SU-DHL-6 (cell line): ENCODE results near the gene ZNF618.

Experiments
- CTCF ChIP-seq: fragments of 200-600 bp; sonication (generic); IDR thresholded peaks from one replicate; pipeline ENCODE4 v1.5.1; 2017; ENCODE audit warnings: antibody characterized with exemption, mild to moderate bottlenecking, low read length, moderate library complexity; ENCODE audit not compliant: insufficient read depth, poor library complexity, severe bottlenecking
- EZH2phosphoT487 ChIP-seq: fragments of 200-600 bp; sonication (generic), shearing (Covaris generic); conservative IDR thresholded peaks from 2 replicates; pipeline ENCODE4 v1.6.1; 2018; ENCODE audit warnings: mild to moderate bottlenecking, antibody characterized with exemption, low read length, moderate library complexity, mixed read lengths

- no peak for TF ChIP-seq CTCF
- TF ChIP-seq EZH2phosphoT487 = no peak
Observed at GRCh38 chr9:114029311-114030170, 153.4 kb downstream of the ZNF618 start.
